Measurements from ENCODE around the gene SRCAP.
A peak's percentile ranks its signal among the peaks of the same experiment; 100 is the strongest.

DNA sequence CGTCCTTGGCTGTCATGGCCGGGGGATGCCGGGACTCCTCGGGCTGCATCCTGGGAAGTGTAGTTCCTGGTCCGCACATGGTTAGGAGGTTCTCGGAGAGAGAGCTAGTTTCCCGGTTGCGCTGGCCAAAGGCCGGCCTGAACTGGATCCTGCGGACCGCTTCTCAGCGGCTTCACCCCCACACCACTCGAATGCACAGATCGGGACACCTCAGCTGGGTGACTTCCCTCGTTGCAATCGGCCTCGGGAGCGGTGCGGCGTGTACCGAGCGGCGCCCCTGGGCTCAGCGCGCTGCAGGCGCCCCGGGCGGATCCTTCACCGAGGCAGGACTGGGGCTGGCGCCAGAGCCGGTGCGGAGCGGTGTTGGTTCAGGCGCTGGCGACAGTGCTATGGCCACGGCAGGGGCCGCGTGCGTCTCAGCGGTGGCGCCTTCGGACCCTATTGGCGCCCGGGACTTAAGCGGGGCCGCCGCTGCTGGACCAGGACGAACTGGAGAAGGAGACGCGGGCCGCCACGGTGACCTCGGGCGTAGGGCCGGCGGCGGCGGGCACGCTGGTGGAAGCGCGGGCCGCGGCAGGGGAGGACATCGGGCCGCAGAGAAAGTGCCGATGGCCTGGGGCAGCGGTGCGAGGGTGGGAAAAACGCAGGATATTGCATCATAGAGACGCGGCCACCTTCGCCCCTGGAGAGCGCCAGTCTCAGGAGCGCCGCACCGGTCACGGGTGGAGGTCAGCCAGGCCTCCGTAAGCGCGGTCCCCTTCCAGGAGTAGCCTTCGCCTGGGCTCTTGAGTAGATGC lies 76.6 kb downstream of the SRCAP start:
- TF ChIP-seq POLR2AphosphoS5 (IDR thresholded peaks at IDR 0.05; ENCODE audit: low read depth, low read length) (peak; percentile 47; the same call in 1 of the 2 replicates), TAF1 (IDR thresholded peaks at IDR 0.05; ENCODE audit: borderline replicate concordance, low read depth, low read length) (peak; percentile 49; the same call in 1 of the 2 replicates)

All from GM12892 (cell line).